LNCaP clone FGC (cell line): Measurements from ENCODE around the gene MAPK12.

Experiments used
- DNase-seq: peaks from one replicate; pipeline ENCODE4 v3.0.0-alpha.2; 2011; ENCODE audit warnings: low read depth
- H3K4me3 ChIP-seq: 2 replicates; pipeline ENCODE4 v1.5.1; 2011; ENCODE audit warnings: mild to moderate bottlenecking, low read depth, low read length, control low read depth
- CTCF ChIP-seq: IDR thresholded peaks from 2 replicates; pipeline ENCODE4 v1.5.1; 2012; ENCODE audit warnings: mild to moderate bottlenecking; ENCODE audit not compliant: control insufficient read depth, insufficient read depth; ENCODE audit errors: extremely low read depth

MAPK12 gene

GRCh38 chr22:50227579-50228215, 33.8 kb downstream of the MAPK12 start:
- no peak overlapping the region for H3K4me3 ChIP-seq

DNA sequence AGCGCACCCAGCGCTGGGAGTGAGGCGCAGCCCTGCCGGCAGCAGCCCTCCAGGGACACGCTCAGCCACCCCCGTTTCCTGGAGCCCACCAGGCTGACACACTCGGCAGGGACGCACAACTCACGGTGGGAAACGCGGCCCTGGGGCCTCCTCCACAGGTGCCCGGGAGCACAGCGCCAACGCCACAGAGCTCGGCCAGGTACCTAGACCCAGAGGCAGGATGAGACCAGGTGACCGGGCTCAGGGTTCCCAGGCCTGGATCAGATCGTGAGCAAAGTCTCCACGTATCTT, 34.7 kb downstream of the MAPK12 start:
- H3K4me3 ChIP-seq = no peak overlapping the region
- no peak for TF ChIP-seq CTCF
- no peak for DNase-seq

More at GRCh38 chr22:50227579-50228215, 33.8 kb downstream of the MAPK12 start:
- DNase-seq = no peak
- TF ChIP-seq CTCF = no peak

- no peak overlapping the region for H3K4me3 ChIP-seq
- DNase-seq = no peak
- no peak for TF ChIP-seq CTCF
Measured at GRCh38 chr22:50226063-50226874, 35.2 kb downstream of the MAPK12 start.

- no peak overlapping the region for H3K4me3 ChIP-seq
- no peak for DNase-seq
- TF ChIP-seq CTCF = no peak
Measured at GRCh38 chr22:50225200-50225969, 36.1 kb downstream of the MAPK12 start.

- TF ChIP-seq CTCF = no peak
- H3K4me3 ChIP-seq = no peak overlapping the region
- no peak for DNase-seq
Measured at GRCh38 chr22:50224071-50224470, 37.4 kb downstream of the MAPK12 start.

DNA sequence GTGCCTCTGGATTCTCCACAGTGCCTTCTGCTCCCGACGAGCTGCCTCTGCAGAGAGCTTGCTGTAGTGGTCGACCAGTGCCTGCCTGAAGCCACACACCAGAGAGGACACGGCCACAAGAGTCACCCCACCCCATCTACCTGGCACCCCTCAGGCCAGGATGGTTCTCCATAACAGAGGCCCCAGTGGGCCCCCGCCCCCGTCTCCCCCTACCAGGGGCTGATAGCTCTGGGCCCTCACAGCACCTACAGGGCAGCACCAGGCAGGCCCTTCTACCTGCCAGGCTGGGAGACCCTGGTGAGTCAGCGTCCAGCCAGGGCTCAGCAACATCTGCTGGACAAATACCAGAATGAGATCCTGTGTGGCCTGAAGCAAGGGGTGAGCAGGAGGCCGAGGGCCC, 39.0 kb downstream of the MAPK12 start:
- no peak for DNase-seq
- no peak overlapping the region for H3K4me3 ChIP-seq
- no peak for TF ChIP-seq CTCF
